HepG2 (cell line): ENCODE data around the gene MYH10.

ENCODE experiments used
- JUNB ChIP-seq: sonication (generic); formaldehyde crosslinking; IDR thresholded peaks from 2 replicates; pipeline ENCODE4 v1.8.0; 2022; ENCODE audit warnings: missing genetic modification reagents, mild to moderate bottlenecking, borderline replicate concordance
- POLR2AphosphoS5 ChIP-seq: IDR thresholded peaks from 2 replicates; pipeline ENCODE4 v1.6.1; 2012; ENCODE audit warnings: low read depth, low read length
- RARA ChIP-seq: IDR thresholded peaks from 2 replicates; pipeline ENCODE4 v1.6.1; 2016; ENCODE audit warnings: missing genetic modification reagents, missing compliant biosample characterization
- TF ChIP-seq, protein P1 (sequence below): sonication (generic); formaldehyde crosslinking; IDR thresholded peaks from 2 replicates; pipeline ENCODE4 v1.5.0; 2020; ENCODE audit warnings: mild to moderate bottlenecking, missing genetic modification reagents, moderate library complexity
- TF ChIP-seq, protein P2 (sequence below): sonication (generic); formaldehyde crosslinking; IDR thresholded peaks from 2 replicates; pipeline ENCODE4 v1.9.0; 2021; ENCODE audit warnings: missing genetic modification reagents, borderline replicate concordance

- TF ChIP-seq, protein P1, sequence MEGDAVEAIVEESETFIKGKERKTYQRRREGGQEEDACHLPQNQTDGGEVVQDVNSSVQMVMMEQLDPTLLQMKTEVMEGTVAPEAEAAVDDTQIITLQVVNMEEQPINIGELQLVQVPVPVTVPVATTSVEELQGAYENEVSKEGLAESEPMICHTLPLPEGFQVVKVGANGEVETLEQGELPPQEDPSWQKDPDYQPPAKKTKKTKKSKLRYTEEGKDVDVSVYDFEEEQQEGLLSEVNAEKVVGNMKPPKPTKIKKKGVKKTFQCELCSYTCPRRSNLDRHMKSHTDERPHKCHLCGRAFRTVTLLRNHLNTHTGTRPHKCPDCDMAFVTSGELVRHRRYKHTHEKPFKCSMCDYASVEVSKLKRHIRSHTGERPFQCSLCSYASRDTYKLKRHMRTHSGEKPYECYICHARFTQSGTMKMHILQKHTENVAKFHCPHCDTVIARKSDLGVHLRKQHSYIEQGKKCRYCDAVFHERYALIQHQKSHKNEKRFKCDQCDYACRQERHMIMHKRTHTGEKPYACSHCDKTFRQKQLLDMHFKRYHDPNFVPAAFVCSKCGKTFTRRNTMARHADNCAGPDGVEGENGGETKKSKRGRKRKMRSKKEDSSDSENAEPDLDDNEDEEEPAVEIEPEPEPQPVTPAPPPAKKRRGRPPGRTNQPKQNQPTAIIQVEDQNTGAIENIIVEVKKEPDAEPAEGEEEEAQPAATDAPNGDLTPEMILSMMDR (CRISPR knock-in tag), result no peak
- TF ChIP-seq JUNB (CRISPR knock-in tag), result no peak
- TF ChIP-seq, protein P2, sequence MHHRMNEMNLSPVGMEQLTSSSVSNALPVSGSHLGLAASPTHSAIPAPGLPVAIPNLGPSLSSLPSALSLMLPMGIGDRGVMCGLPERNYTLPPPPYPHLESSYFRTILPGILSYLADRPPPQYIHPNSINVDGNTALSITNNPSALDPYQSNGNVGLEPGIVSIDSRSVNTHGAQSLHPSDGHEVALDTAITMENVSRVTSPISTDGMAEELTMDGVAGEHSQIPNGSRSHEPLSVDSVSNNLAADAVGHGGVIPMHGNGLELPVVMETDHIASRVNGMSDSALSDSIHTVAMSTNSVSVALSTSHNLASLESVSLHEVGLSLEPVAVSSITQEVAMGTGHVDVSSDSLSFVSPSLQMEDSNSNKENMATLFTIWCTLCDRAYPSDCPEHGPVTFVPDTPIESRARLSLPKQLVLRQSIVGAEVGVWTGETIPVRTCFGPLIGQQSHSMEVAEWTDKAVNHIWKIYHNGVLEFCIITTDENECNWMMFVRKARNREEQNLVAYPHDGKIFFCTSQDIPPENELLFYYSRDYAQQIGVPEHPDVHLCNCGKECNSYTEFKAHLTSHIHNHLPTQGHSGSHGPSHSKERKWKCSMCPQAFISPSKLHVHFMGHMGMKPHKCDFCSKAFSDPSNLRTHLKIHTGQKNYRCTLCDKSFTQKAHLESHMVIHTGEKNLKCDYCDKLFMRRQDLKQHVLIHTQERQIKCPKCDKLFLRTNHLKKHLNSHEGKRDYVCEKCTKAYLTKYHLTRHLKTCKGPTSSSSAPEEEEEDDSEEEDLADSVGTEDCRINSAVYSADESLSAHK, result no peak
- TF ChIP-seq RARA (CRISPR knock-in tag), result peak; percentile 5; the same call in 1 of the 2 replicates
- no peak for TF ChIP-seq POLR2AphosphoS5
Measured at GRCh38 chr17:8629371-8630226, 926 bp downstream of the MYH10 start.
